Myocyte (in vitro differentiated cells): ENCODE measurements around the gene FER. TPM values are rescaled to one million over a fixed set of nuclear protein-coding genes. Genes with fewer than 3 reads are reported as not detected.

Experiments used
- DNase-seq: peaks from one replicate; pipeline ENCODE4 v3.0.0-alpha.2; 2012; ENCODE audit warnings: low read depth
- total RNA-seq: library from RNA; depleted of rRNA; stranded (reverse); fragments of >200 nt; gene quantifications from 2 replicates; pipeline ENCODE4 v1.2.3, GENCODE V29; 2014

The FER gene
- total RNA-seq, 1 donor from 2014 or later: 13.9 TPM

DNA sequence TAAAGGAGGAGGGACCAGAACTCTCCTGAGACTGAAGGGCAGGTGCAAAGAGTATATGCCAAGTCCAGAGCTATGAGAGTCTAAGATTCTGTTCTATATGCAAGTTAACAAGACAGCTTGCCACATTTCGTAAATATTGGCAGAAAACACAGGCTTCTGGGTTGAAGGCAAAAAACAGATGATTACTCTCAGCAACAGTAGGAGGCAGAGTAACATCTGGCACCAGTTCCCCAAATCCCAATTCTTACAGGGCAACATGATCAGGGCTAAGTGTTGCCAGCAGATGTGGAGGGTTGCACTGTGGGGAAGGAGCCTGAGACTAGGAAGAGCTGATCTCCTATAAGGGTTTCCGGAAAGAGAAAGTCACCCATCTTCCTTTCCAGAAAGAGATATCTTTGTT lies 482.7 kb downstream of the FER start:
- DNase-seq: no peak

DNA sequence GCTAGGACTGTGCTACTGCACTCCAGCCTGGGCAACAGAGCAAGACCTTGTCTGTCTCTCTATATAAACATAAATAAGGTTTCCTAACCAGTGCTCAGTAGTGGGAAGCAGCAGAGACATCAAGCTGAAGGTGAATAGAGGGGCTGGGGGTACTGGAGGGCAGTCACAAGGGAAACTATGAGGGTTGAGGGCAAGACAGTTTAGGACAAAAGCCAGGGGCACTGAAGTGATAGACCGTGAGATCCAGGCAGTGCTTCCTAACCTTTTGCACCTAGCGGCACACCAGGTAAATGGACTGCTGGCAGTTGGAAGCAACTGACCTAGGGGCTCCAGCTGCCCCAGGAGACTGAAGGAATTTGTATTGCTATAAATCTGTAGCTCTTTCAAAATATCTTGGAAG lies 483.6 kb downstream of the FER start:
- no peak for DNase-seq

DNA sequence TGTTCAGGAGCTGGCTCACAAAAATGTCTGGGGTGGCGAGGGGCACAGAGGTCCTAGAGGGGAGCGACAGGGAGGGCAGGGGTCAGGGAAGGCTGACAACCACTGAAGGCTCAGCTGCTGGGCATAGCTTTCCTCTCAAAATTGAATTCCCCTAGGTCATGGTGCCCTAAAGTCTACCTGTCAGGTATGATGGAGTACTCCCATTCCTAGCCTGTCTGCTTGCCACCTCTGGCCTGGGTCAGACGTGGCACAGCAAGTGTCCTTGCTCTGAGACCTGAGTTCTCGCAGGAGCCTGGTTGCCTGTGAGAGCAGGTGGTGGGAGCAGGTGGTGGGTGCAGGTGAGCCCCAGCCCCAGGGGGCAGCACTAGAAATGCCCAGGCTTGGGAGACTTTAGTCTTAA lies 486.7 kb downstream of the FER start:
- DNase-seq: no peak

DNA sequence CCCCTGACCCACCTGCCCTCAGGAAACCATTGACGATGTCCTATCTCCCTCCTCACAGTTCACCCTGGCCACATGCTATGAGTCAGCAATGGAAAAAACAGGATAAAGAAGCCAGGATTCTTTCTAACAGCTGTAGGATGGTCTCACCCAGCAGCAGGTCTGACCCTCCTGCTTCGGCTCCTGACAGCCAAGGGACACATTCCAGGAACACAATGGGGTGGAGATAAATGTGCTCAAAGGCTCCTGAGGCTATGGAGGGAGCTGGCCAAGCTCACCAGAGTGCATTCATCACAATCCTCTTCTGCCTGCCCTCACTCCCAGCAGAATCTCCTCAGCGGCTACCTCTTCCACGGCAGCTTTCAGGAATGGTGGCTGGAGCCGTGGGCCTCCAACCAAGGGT lies 491.8 kb downstream of the FER start:
- DNase-seq: peak; percentile 35

DNA sequence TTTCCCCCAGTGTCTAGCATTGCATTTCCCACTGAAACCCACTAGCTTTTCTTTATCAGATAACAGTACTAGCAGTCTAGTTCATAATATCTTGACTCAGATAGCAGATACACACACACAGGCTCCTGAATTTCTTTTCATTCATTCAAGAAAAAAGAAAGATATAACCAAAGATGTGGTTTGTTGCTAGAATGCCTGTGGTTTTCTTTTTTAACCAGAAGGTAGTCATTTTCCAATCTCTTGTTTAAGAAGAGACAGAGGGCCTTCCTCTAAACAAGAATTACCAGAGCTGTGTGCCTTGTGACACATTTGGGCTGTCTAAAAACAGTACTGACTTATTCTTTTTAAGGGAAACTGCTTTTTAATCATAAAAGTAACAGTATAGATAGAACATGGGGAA lies 494.8 kb downstream of the FER start:
- no peak for DNase-seq

DNA sequence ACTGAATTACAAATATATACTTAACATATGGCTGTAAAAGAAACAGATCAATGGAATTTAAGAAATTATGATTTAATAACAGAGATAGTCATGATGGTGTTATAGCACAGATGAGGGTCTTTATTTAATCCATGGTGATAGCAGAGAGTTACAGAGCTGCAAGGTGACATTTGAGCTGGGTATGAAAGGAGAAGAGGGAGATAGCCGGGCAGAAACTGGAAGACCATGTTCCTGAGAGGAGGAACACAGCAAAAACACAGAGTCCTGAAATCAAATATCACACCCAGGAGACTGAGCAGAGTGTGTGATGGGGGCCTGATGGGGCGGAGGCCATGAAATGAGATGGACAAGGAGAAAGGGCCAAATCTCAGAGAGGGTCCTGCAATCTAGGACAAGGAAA lies 498.7 kb downstream of the FER start:
- DNase-seq: no peak
